Inferior parietal cortex (tissue), 1 donor: Measurements from ENCODE around the gene PCDH9.
"Not testable (repeated sequence)": the region's sequence is repeated elsewhere in the genome, so short reads cannot be mapped to it uniquely, and the experiment has no call there.

Experiments used
- DNase-seq: peaks from one replicate; pipeline ENCODE4 v3.0.0-alpha.2; 2016; ENCODE audit errors: extremely low spot score

PCDH9 gene

GRCh38 chr13:66344805-66345517 lies 885.2 kb downstream of the PCDH9 start:
- no peak for DNase-seq

GRCh38 chr13:66343224-66343828 lies 886.8 kb downstream of the PCDH9 start:
- no peak for DNase-seq

GRCh38 chr13:66341635-66342377 lies 888.3 kb downstream of the PCDH9 start:
- no peak for DNase-seq

- no peak for DNase-seq
These were observed 890.9 kb downstream of the PCDH9 start for GRCh38 chr13:66339214-66339613.

- no peak for DNase-seq
These were observed 891.6 kb downstream of the PCDH9 start for GRCh38 chr13:66338542-66338941.

- DNase-seq = no peak
These were observed 894.5 kb downstream of the PCDH9 start for GRCh38 chr13:66335626-66336025.

- DNase-seq = no peak
These were observed 900.1 kb downstream of the PCDH9 start for GRCh38 chr13:66329988-66330451.

- no peak for DNase-seq
These were observed 901.7 kb downstream of the PCDH9 start for GRCh38 chr13:66328476-66328875.

GRCh38 chr13:66323745-66324347 lies 906.3 kb downstream of the PCDH9 start:
- no peak for DNase-seq

GRCh38 chr13:66322936-66323335 lies 907.2 kb downstream of the PCDH9 start:
- DNase-seq = no peak

GRCh38 chr13:66322193-66322740 lies 907.9 kb downstream of the PCDH9 start:
- no peak for DNase-seq

GRCh38 chr13:66314911-66315310 lies 915.2 kb downstream of the PCDH9 start:
- no peak for DNase-seq

- no peak for DNase-seq
These were observed 916.7 kb downstream of the PCDH9 start for GRCh38 chr13:66313413-66313812.

- DNase-seq = no peak
These were observed 917.6 kb downstream of the PCDH9 start for GRCh38 chr13:66312312-66313087.

- no peak for DNase-seq
These were observed 924.0 kb downstream of the PCDH9 start for GRCh38 chr13:66305961-66306617.

GRCh38 chr13:66301482-66301881 lies 928.7 kb downstream of the PCDH9 start:
- DNase-seq = no peak

GRCh38 chr13:66301006-66301405 lies 929.1 kb downstream of the PCDH9 start:
- DNase-seq = no peak

- no peak for DNase-seq
These were observed 933.3 kb downstream of the PCDH9 start for GRCh38 chr13:66296875-66297274.

GRCh38 chr13:66296328-66296727 lies 933.8 kb downstream of the PCDH9 start:
- DNase-seq = no peak

GRCh38 chr13:66286806-66287205 lies 943.3 kb downstream of the PCDH9 start:
- not testable (repeated sequence) for DNase-seq

- no peak for DNase-seq
These were observed 954.7 kb downstream of the PCDH9 start for GRCh38 chr13:66275416-66275815.
